CD14-positive monocyte (primary cell): ENCODE results near the gene CDK6. TPM values are rescaled to one million over a fixed set of nuclear protein-coding genes. Genes with fewer than 3 reads are reported as not detected.

ENCODE experiments used
- DNase-seq, 3 donors: peaks; one replicate each; pipeline ENCODE4 v3.0.0-alpha.2; 2011 to 2022
- H2AFZ ChIP-seq: 2 replicates; pipeline ENCODE4 v1.6.0; 2012; ENCODE audit warnings: mild to moderate bottlenecking, low read depth, low read length, inconsistent platforms; ENCODE audit not compliant: insufficient read depth, poor library complexity, severe bottlenecking
- H3K27ac ChIP-seq, 2 donors: 1 replicate in 1 of 2; 2 replicates in 1 of 2; pipeline ENCODE4 v1.5.1; 2012 to 2013; ENCODE audit warnings: low read length in 2 of 2, control low read depth in 1 of 2, inconsistent platforms in 1 of 2, low read depth in 1 of 2, mild to moderate bottlenecking in 1 of 2
- H3K27me3 ChIP-seq, 2 donors: one replicate each; pipeline versions ENCODE4 v1.6.0 to v1.6.1; 2011 to 2013; ENCODE audit warnings: low read length in 2 of 2; ENCODE audit not compliant: control insufficient read depth in 2 of 2, insufficient read depth in 2 of 2
- H3K36me3 ChIP-seq, 2 donors: replicated peaks in 1 of 2; 1 replicate in 1 of 2; 2 replicates in 1 of 2; pipeline versions ENCODE4 v1.5.1 to v1.6.1; 2012 to 2013; ENCODE audit warnings: low read length in 2 of 2, control low read depth in 1 of 2, inconsistent platforms in 1 of 2, mild to moderate bottlenecking in 1 of 2; ENCODE audit not compliant: insufficient read depth in 2 of 2, control insufficient read depth in 1 of 2
- H3K4me1 ChIP-seq, 2 donors: 1 replicate in 1 of 2; 2 replicates in 1 of 2; pipeline versions ENCODE4 v1.5.1 to v1.6.1; 2012 to 2013; ENCODE audit warnings: low read length in 2 of 2, control low read depth in 1 of 2, inconsistent platforms in 1 of 2, mild to moderate bottlenecking in 1 of 2, moderate library complexity in 1 of 2; ENCODE audit not compliant: insufficient read depth in 2 of 2, control insufficient read depth in 1 of 2
- H3K4me2 ChIP-seq: replicated peaks from 2 replicates; pipeline ENCODE3; 2012; ENCODE audit warnings: low read length, moderate library complexity, mild to moderate bottlenecking; ENCODE audit not compliant: poor library complexity, severe bottlenecking; ENCODE audit errors: extremely low read depth
- H3K4me3 ChIP-seq, 3 experiments: fragments of 200-600 bp in 1 of 3; sonication (generic) in 1 of 3; replicated peaks in 1 of 3; 1 replicate in 2 of 3; 2 replicates in 1 of 3; pipeline ENCODE4 v1.5.1; 2011 to 2013; ENCODE audit warnings: low read length in 3 of 3, mild to moderate bottlenecking in 3 of 3, control low read depth in 2 of 3, low read depth in 2 of 3, inconsistent platforms in 1 of 3, moderate library complexity in 1 of 3
- H3K79me2 ChIP-seq: 2 replicates; pipeline ENCODE4 v1.6.0; 2012; ENCODE audit warnings: mild to moderate bottlenecking, control low read depth, inconsistent platforms, low read length, moderate library complexity; ENCODE audit not compliant: insufficient read depth
- H3K9ac ChIP-seq: 2 replicates; pipeline ENCODE4 v1.6.0; 2017; ENCODE audit warnings: low read length, mild to moderate bottlenecking; ENCODE audit not compliant: insufficient read depth, poor library complexity, severe bottlenecking
- H3K9me3 ChIP-seq, 2 donors: replicated peaks in 1 of 2; 1 replicate in 1 of 2; 2 replicates in 1 of 2; pipeline versions ENCODE4 v1.5.1 to v1.6.1; 2012 to 2013; ENCODE audit warnings: low read length in 2 of 2, control low read depth in 1 of 2; ENCODE audit not compliant: control insufficient read depth in 1 of 2, insufficient read depth in 1 of 2
- H4K20me1 ChIP-seq: 2 replicates; pipeline ENCODE4 v1.6.0; 2012; ENCODE audit warnings: mild to moderate bottlenecking, low read length, control low read depth, moderate library complexity; ENCODE audit not compliant: insufficient read depth
- H3K27ac Mint-ChIP-seq, 7 donors: one replicate each; pipeline ENCODE4 v1.8.0; 2020; ENCODE audit warnings: mild to moderate bottlenecking in 7 of 7, mixed read lengths in 7 of 7, moderate library complexity in 6 of 7, inconsistent platforms in 2 of 7
- H3K27me3 Mint-ChIP-seq, 3 donors: one replicate each; pipeline ENCODE4 v1.8.0; 2021 to 2022; ENCODE audit warnings: low read depth in 3 of 3, mild to moderate bottlenecking in 3 of 3, mixed read lengths in 3 of 3, moderate library complexity in 3 of 3, inconsistent platforms in 1 of 3
- H3K36me3 Mint-ChIP-seq, 2 donors: one replicate each; pipeline ENCODE4 v1.8.0; 2020; ENCODE audit warnings: mixed read lengths in 2 of 2, inconsistent platforms in 1 of 2, mild to moderate bottlenecking in 1 of 2
- H3K4me1 Mint-ChIP-seq: one replicate; pipeline ENCODE4 v1.8.0; 2020; ENCODE audit warnings: mild to moderate bottlenecking, mixed read lengths
- H3K4me3 Mint-ChIP-seq, 2 donors: one replicate each; pipeline ENCODE4 v1.8.0; 2020; ENCODE audit warnings: mild to moderate bottlenecking in 2 of 2, mixed read lengths in 2 of 2, moderate library complexity in 1 of 2
- H3K9me3 Mint-ChIP-seq, 7 donors: one replicate each; pipeline ENCODE4 v1.8.0; 2020 to 2022; ENCODE audit warnings: mixed read lengths in 7 of 7, mild to moderate bottlenecking in 6 of 7, moderate library complexity in 6 of 7, inconsistent platforms in 2 of 7
- CTCF ChIP-seq: fragments of 200-600 bp; IDR thresholded peaks from one replicate; pipeline ENCODE4 v1.8.0; 2022; ENCODE audit warnings: antibody characterized with exemption, mild to moderate bottlenecking
- WGBS: methylation state at CpG from one replicate; pipeline ENCODE4 v1.1.5; 2013; ENCODE audit warnings: missing lambda C conversion rate; ENCODE audit not compliant: insufficient coverage; 5-methylcytosine and 5-hydroxymethylcytosine counted together
- intact Hi-C, 2 donors: fragments of 100-400 bp; cut with micrococcal nuclease; formaldehyde crosslinking; loops; one replicate each; pipeline versions ENCODE4 v1.15.0 to v1.15.1; 2023
- polyA plus RNA-seq, 3 donors: library from polyadenylated mRNA; depleted of rRNA in 1 of 3; unstranded in 2 of 3; stranded (reverse) in 1 of 3; fragments of 300-500 nt in 2 of 3; fragments of >200 nt in 1 of 3; fragmentation: Illumina TruSeq in 2 of 3; gene quantifications; 1 replicate in 2 of 3; 2 replicates in 1 of 3; pipeline ENCODE4 v1.2.3, GENCODE V29; 2012 to 2021

CDK6 gene
- polyA plus RNA-seq, 3 donors: 3.4 to 4.3 (median 3.8) TPM

GRCh38 chr7:92699966-92700514 lies 136.3 kb downstream of the CDK6 start:
- no peak for DNase-seq
- Histone ChIP-seq H3K4me3 (no peak overlapping the region), H3K27me3 (no peaks in the 10 kb centered on the region), H3K4me1 (peaks cover 0 to 6% of the 10 kb centered on the region in 2 donors), H3K79me2 (no peaks in the 10 kb centered on the region), H3K27ac (no peak overlapping the region), H2AFZ (no peak overlapping the region), H3K9me3 (no peaks in the 10 kb centered on the region), H3K9ac (no peak overlapping the region), H4K20me1 (no peaks in the 10 kb centered on the region), H3K4me2 (no peak overlapping the region), H3K36me3 (no peaks in the 10 kb centered on the region)
- H3K9me3 Mint-ChIP-seq: peaks cover 0 to 6% (median 0%) of the 10 kb centered on the region in 7 donors
- no peaks in the 10 kb centered on the region for H3K36me3 Mint-ChIP-seq
- no peak overlapping the region for H3K27ac Mint-ChIP-seq
- intact Hi-C loops: loop anchor here (10.0 kb wide), 1 partner anchor 355 kb away; no protein-coding TSS in a partner anchor
- 76% methylated on average over 3 of the region's 4 CpGs for WGBS
- TF ChIP-seq CTCF: no peak
- peaks cover 12% of the 10 kb centered on the region for H3K4me1 Mint-ChIP-seq
- H3K27me3 Mint-ChIP-seq: no peaks in the 10 kb centered on the region
- H3K4me3 Mint-ChIP-seq: no peak overlapping the region

- Mint-ChIP-seq H3K27me3 (no peaks in the 10 kb centered on the region), H3K36me3 (no peaks in the 10 kb centered on the region), H3K27ac (no peak overlapping the region), H3K9me3 (peaks cover 0 to 4% (median 0%) of the 10 kb centered on the region in 7 donors), H3K4me3 (no peak overlapping the region), H3K4me1 (peaks cover 15% of the 10 kb centered on the region)
- Histone ChIP-seq H2AFZ (no peak overlapping the region), H3K4me1 (peaks cover 0 to 6% of the 10 kb centered on the region in 2 donors), H3K36me3 (no peaks in the 10 kb centered on the region), H4K20me1 (no peaks in the 10 kb centered on the region), H3K9me3 (no peaks in the 10 kb centered on the region), H3K27ac (no peak overlapping the region), H3K27me3 (no peaks in the 10 kb centered on the region), H3K79me2 (no peaks in the 10 kb centered on the region), H3K4me2 (no peak overlapping the region), H3K9ac (no peak overlapping the region), H3K4me3 (no peak overlapping the region)
- no peak for DNase-seq
- intact Hi-C loops: loop anchor here (10.0 kb wide), 1 partner anchor 355 kb away; no protein-coding TSS in a partner anchor
- no CpG with 5 or more reads among the region's 2 CpGs for WGBS
- no peak for TF ChIP-seq CTCF
Observed at GRCh38 chr7:92699560-92699959, 136.8 kb downstream of the CDK6 start.
